HTR-8/SVneo (cell line): ENCODE data around the gene ATP1A2.

Experiments used
- DNase-seq: peaks from one replicate; pipeline ENCODE4 v3.0.0; 2011; ENCODE audit warnings: low spot score, mixed read lengths; ENCODE audit not compliant: insufficient read length
- FAIRE-seq: peaks from 2 replicates; lab custom pipeline; 2011; peaks lifted over from hg19 to GRCh38; lab: Jason Lieb, UNC

ATP1A2 gene

DNA sequence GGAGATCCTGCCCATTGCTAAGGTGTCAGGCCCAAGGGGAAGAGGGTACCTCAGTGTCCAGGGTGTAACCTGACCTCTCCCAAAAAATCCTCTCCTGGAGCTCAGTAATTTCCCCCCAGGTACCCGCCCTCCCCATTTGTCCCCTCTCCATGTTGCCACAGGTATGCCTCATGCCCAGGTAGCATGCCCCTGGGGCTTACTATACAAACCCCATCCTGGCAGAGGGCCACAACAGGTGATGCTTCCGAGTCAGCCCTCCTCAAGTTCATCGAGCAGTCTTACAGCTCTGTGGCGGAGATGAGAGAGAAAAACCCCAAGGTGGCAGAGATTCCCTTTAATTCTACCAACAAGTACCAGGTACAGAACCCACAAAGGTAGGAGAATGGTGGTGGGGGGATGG is 51.5 kb downstream of the ATP1A2 start:
- DNase-seq (no peak), FAIRE-seq (no peak)

DNA sequence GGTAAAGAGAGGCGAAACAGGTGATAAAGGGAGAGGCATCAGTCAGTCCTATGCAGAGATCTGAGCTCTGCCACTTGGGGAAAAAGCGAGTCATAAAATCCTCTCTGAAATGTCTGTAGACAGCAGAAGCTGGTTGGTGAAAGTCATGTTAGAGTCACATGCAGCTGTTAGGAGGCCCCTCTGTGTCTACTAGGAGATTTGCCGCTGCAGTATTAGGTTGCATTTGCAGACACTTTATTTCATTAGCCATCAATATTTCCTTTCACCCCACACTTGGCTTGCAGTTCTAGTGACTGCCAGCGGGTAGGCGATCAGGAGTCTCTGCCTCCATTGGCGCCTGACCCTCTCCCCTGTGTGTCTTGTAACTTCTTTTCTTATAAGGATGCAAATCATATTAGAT is 52.0 kb downstream of the ATP1A2 start:
- DNase-seq, result no peak
- FAIRE-seq, result no peak

- FAIRE-seq (no peak), DNase-seq (no peak)
These were observed 52.5 kb downstream of the ATP1A2 start for GRCh38 chr1:160168016-160168415.

DNA sequence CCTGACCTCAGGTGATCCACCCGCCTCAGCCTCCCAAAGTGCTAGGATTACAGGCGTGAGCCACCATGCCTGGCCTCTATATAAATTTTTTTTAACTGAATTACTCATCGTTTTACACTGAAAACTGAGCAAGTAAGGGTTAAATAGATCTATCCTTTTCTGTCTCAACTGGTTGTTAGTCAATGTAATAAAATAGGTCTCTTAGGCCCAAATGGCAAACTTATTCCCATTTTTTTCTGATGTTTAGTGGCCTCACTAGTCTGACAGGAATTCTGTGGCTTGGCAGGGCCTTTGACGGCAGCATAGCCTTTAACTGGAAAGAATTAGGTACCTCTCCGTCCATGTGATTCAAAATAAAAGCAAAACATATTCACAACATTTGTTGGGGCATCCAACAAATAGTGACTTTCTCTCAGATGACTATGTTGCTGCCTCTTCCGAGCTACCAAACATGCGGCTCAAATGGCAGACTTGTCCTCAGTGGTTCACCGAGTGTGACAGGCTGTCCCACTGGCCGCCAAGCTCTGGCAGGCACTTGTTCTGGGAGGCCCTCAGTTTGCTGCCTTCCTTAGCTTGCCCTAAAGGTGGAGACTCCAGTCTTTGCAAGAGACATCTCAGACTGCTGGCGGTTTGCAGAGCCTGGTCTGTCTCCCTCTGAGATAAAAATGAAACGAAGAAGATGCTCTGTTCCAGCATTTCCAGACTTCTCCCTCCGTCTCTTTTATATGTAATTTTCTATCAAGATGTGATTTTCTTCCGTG is 53.2 kb downstream of the ATP1A2 start:
- DNase-seq, result no peak
- FAIRE-seq, result no peak

DNA sequence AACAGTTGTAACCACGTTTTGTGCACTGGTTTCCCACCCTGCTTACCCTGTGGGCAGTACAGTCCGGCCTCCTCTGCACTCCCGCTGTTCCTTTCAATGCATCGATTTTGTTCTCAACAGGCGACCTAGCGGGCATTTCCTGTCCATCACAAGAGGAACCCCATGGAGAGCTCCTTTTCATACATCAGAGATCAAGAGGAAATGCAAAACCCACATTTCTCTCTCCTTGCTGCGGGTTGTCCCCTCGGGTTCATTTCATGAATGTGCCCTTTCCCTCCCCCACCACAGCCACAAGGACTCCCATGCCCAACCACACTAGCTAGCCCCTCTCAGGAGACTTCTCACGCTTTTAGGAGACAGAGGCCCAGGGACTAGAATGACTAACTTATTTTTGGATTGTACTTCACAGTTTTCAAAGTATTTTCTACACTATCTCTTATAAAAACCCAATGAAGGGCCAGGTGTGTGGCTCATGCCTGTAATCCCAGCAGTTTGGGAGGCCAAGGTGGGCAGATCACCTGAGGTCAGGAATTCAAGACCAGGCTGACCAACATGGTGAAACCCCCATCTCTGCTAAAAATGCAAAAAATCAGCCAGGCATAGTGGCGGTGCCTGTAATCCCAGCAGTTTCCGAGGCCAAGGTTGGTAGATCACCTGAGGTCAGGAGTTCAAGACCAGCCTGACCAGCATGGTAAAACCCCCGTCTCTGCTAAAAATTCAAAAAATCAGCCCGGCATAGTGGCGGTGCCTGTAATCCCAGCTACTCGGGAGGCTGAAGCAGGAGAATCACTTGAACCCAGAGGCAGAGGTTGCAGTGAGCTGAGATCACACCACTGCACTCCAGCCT is 54.2 kb downstream of the ATP1A2 start:
- no peak for FAIRE-seq
- DNase-seq, result no peak

GRCh38 chr1:160171354-160171753 is 55.8 kb downstream of the ATP1A2 start:
- DNase-seq, result no peak
- no peak for FAIRE-seq

- no peak for DNase-seq
- FAIRE-seq, result no peak
These were observed 56.4 kb downstream of the ATP1A2 start for GRCh38 chr1:160171980-160172379.

- DNase-seq (no peak), FAIRE-seq (no peak)
These were observed 61.7 kb downstream of the ATP1A2 start for GRCh38 chr1:160177231-160177630.

- DNase-seq (no peak), FAIRE-seq (no peak)
These were observed 62.1 kb downstream of the ATP1A2 start for GRCh38 chr1:160177667-160178066.

DNA sequence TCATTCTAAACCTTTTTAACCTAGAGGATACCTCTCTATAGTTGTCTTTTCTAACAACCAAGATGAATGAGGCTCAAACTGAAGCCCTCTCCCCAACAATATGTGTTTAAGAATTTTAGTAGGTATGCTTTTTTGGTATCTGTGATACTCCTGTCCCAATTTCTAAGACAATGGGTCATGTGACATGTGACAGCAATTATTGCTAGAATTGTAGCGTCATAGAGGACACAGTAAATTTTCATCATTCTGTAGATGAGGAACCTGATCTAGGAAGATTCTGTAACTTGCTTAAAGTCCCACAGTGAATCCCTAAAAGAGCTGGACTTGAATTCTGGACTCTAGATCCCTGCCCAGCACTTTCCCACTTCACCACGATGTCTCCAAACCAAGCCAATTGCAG is 63.2 kb downstream of the ATP1A2 start:
- DNase-seq, result no peak
- no peak for FAIRE-seq

GRCh38 chr1:160179336-160179735 is 63.8 kb downstream of the ATP1A2 start:
- DNase-seq, result no peak
- no peak for FAIRE-seq

- FAIRE-seq (no peak), DNase-seq (no peak)
These were observed 70.7 kb downstream of the ATP1A2 start for GRCh38 chr1:160186246-160186645.

DNA sequence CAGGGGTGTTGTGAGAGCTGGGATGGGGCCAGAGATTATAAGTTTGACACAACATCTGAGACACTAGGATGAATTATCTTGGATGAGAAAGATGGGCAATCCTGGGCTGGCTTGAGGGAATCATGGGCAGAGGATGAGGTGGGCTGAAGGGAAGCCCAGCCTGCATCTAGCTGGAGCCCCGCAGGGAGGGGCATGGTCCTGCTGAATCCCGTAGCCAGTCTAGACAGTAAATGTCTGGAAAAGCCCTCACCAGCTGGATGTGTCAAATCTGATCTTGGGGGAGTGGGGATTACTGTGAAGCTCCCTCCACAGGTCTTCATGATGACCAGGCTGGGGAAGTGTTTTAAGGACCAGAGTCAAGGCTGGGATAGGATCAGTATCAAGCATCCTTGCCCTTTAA is 71.2 kb downstream of the ATP1A2 start:
- DNase-seq (no peak), FAIRE-seq (no peak)

- FAIRE-seq (no peak), DNase-seq (no peak)
These were observed 71.8 kb downstream of the ATP1A2 start for GRCh38 chr1:160187407-160187806.

DNA sequence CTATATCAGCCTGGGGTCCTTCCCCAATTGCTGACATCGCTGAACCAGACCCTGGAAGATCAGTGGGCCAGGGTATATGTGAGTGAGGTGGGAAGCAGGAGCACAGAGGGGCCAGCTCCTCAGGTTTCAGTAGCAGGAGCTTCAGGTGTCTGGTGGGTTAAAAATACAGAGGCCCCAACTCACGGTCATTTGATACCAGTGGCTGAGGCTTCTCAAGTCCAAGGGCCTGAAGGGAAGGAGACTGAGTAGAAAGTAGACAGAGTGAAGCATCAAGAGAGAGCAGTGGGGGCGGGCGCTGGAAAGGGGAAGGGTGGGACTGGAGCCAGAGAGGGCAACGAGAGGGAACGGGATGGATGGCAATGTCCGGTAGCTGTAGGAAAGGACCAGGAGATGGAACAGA is 72.8 kb downstream of the ATP1A2 start:
- DNase-seq (no peak), FAIRE-seq (no peak)

DNA sequence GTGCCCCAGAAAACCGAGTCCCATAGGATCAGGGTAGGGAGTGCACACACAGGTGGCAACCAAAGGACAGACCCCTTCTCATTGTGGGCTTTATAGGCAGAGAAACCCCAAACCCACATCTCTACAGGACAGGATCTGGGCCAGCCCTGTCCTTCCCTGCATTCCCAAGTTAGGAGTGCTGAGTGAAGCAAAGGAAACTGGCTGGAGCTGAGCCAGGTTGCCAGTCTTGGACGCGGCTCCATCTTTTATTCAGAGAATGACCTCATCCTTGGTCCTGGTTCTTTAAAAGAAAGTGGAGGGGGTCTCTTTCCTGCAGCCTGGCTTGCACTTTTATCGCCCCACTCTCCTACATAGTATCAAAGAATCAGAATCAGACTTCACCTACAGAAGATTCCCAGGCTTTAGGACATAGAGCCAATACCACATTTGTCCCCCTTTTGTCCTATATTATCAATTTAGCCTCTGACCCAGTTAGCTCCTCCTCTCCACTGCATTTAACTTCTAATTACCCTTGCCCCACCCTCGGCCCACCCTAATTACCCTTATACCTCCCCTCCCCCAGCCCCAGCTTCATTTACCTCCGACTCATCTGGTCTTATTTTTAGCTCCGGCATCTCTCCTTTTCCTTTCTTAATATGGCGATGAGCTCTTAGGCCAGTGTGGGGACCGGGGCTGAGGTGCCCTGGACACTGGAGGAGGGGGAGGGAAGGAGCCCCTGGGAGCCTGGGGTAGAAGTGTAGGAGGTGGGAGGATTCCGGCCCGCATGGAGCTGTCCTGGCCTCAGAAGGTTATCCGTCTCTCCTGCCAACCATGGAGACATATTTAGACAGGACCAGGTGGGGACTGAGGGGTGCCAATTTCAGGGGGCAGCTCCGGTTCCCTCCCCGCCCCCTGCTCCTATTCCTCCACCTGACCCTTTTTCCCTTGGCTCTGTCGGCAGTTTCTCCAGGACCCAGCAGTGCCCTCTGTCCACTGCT is 74.4 kb downstream of the ATP1A2 start, which contains the start of gene CASQ1:
Gene CASQ1 (plus strand): TSS at position 927 of the 977 bp plus-strand sequence. CDS start 177 bp downstream, outside the sequence.
- no peak for FAIRE-seq
- no peak for DNase-seq

DNA sequence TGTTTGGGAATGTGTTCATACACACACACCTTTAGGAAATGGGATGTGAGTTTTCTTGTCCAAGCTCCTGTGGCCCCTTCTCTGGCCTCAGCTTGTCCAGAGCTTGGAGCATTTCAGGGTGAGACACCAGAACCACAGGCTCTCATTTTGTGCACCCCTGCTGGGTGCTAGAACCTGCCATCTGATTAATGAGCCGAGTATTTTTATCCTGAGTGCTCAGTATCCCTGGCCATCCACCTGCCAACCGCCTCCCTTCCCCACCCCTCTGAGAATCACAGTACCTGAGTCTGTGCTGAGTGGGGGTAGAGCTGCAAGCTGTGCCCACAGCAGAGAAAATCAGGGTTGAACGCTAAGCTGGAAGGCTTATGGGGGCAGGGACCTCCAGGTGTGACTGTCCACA is 76.2 kb downstream of the ATP1A2 start:
- FAIRE-seq, result no peak

DNA sequence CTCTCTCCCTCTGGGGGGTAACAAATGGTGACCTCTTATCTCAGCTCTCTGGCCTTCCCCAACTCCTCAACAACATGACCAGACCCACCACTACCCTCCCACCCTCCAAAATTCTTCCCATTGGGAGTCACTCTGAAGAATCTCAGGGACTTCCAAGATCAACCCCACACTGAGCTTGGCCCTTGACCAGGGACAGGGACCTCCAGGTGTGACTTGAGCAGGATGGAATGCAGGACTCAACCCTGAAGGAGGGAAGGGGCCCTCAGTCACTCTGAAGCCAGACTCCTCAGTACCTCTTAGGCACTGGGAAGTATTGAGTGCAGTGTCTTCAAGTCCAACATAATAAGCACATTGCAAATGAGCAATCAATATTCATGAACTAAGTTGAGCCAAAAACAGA is 76.7 kb downstream of the ATP1A2 start:
- DNase-seq (no peak), FAIRE-seq (no peak)

More for the DNA sequence above, 76.2 kb downstream of the ATP1A2 start:
- no peak for DNase-seq
